ENCODE data around the gene ABCB8. TPM values are rescaled to one million over a fixed set of nuclear protein-coding genes. Genes with fewer than 3 reads are reported as not detected.
A peak's percentile ranks its signal among the peaks of the same experiment; 100 is the strongest.

Gene ABCB8
- total and polyA plus RNA-seq, 9 of the 15 experiments (the other 6 are each of a cell fraction or from before 2014, with no cell fraction given), result 7.6 to 106 (median 36.3) TPM

- peaks cover 3% of the 10 kb centered on the region for H3K9me1 ChIP-seq (ENCODE audit: control insufficient read depth, insufficient read depth, low read length)
- no peaks in the 10 kb centered on the region for H3K9me3 ChIP-seq (replicated peaks; ENCODE audit: control insufficient read depth, insufficient read depth, low read depth, low read length)
- in situ Hi-C loops (cut with MboI) (no loop called here), intact Hi-C loops (cut with micrococcal nuclease) (no loop called here)
- ATAC-seq, result no peak
- no peak overlapping the region for H3K9ac ChIP-seq (ENCODE audit: insufficient read depth in 1 of 2, low read depth in 2 of 2, low read length in 2 of 2)
- no peak for DNase-seq (ENCODE audit: extremely low read depth in 1 of 4, low spot score in 3 of 4)
- no peaks in the 10 kb centered on the region for H3K36me3 ChIP-seq (ENCODE audit: control insufficient read depth, insufficient read depth, low read length)
- BruUV-seq (replicated peaks), result no TSS peak
- H4K20me1 ChIP-seq (replicated peaks; ENCODE audit: control insufficient read depth, insufficient read depth, low read length), result peaks cover 9% of the 10 kb centered on the region; the same call in 1 of the 2 replicates
- no peak for FAIRE-seq
- H3K4me2 ChIP-seq (ENCODE audit: insufficient read depth, low read length), result no peak overlapping the region
- POLR2A ChIA-PET, result interaction anchor here (0.7 to 1.3 kb wide), 7 partner anchors 12 to 94 kb away, joined by 3 to 5 read pairs (median 4); no protein-coding TSS in a partner anchor
- H3K27ac ChIP-seq (ENCODE audit: extremely low read depth, low read depth, low read length), result no peak overlapping the region
- WGBS (ENCODE audit: insufficient coverage, low coverage, missing lambda C conversion rate), result 10% methylated on average over 2 of the region's 2 CpGs
- H3K4me1 ChIP-seq (replicated peaks in 1 of 2; ENCODE audit: control insufficient read depth in 2 of 2, insufficient read depth in 2 of 2, low read length in 2 of 2), result peaks cover 32 to 47% of the 10 kb centered on the region in 2 experiments
- H3K4me3 ChIP-seq, result no peak overlapping the region
- CTCF ChIA-PET (ENCODE audit: low intra/inter-chr PET ratio), result interaction anchor here (0.9 to 1.0 kb wide), 2 partner anchors 8 to 82 kb away, joined by 4 to 7 read pairs; no protein-coding TSS in a partner anchor
- H2AFZ ChIP-seq (ENCODE audit: low read depth, low read length), result no peak overlapping the region
- H3K79me2 ChIP-seq (ENCODE audit: control insufficient read depth, insufficient read depth, low read length), result peaks cover 18% of the 10 kb centered on the region
- peaks cover 23 to 29% of the 10 kb centered on the region in 2 experiments for H3K27me3 ChIP-seq (ENCODE audit: control insufficient read depth in 2 of 2, insufficient read depth in 2 of 2, low read length in 2 of 2)
- TF ChIP-seq PHB (CRISPR knock-in tag; IDR thresholded peaks at IDR 0.05), result no peak
- TF ChIP-seq ZNF384 (IDR thresholded peaks at IDR 0.05; ENCODE audit: low read depth, low read length), result no peak
- TF ChIP-seq CTCF (IDR thresholded peaks at IDR 0.05 in 2 of 3, conservative IDR thresholded peaks at IDR 0.05 in 1 of 3; ENCODE audit: insufficient read depth in 2 of 3, low read depth in 1 of 3, low read length in 3 of 3), result peak in 2 of 3 experiments; percentile 24 to 39; a peak in 2 of 6 replicates
- no peak for TF ChIP-seq SMC3 (conservative IDR thresholded peaks at IDR 0.05; ENCODE audit: insufficient read depth, low read depth, low read length)
- TF ChIP-seq RNF219 (CRISPR knock-in tag; IDR thresholded peaks at IDR 0.05), result no peak
- no peak for TF ChIP-seq SRSF7 (optimal IDR thresholded peaks at IDR 0.05; ENCODE audit: low read depth, low read length)
- no peak for TF ChIP-seq ZBTB33 (CRISPR knock-in tag; IDR thresholded peaks at IDR 0.05)
- TF ChIP-seq NR2F6 (CRISPR knock-in tag; IDR thresholded peaks at IDR 0.05), result no peak
- TF ChIP-seq ZNF584 (CRISPR knock-in tag; IDR thresholded peaks at IDR 0.05; ENCODE audit: low read depth), result no peak
- no peak for TF ChIP-seq ZNF395 (CRISPR knock-in tag; IDR thresholded peaks at IDR 0.05)
- no peak for TF ChIP-seq ZNF655 (CRISPR knock-in tag; IDR thresholded peaks at IDR 0.05)
Observed at GRCh38 chr7:150980663-150981062, 47.6 kb upstream of the ABCB8 start.

Data from K562 (cell line).